GM23338 (cell line): ENCODE data around the gene SCYGR4.

Experiments used
- CTCF ChIP-seq, 2 experiments: fragments of 200-600 bp in 1 of 2; sonication (generic) in 1 of 2; conservative IDR thresholded peaks; 2 replicates each; pipeline versions ENCODE4 v1.5.1 to v1.6.1; 2016 to 2017; ENCODE audit warnings: antibody characterized with exemption in 2 of 2, low read depth in 2 of 2, mild to moderate bottlenecking in 2 of 2, moderate library complexity in 1 of 2
- POLR2AphosphoS5 ChIP-seq: IDR thresholded peaks from 2 replicates; pipeline ENCODE4 v1.6.1; 2016; ENCODE audit warnings: antibody characterized with exemption, low read depth

GRCh38 chr2:227632827-227633226 is 15.5 kb downstream of the SCYGR4 start:
- TF ChIP-seq CTCF (conservative IDR thresholded peaks at IDR 0.05; ENCODE audit: low read depth in 2 of 2) (no peak), POLR2AphosphoS5 (no peak)
